Astrocyte of the cerebellum (primary cell): Measurements from ENCODE around the gene DNAH2.

Source experiments
- DNase-seq: peaks from one replicate; pipeline ENCODE4 v3.0.0-alpha.2; 2011; ENCODE audit warnings: low read depth
- H3K4me3 ChIP-seq: 2 replicates; pipeline ENCODE4 v1.5.1; 2011; ENCODE audit warnings: mild to moderate bottlenecking, low read depth, low read length, moderate library complexity
- in situ Hi-C: cut with HindIII; loops from 2 replicates; pipeline ENCODE4 v1.10.0; 2017; ENCODE audit warnings: low sequenced_read_pairs
- TF ChIP-seq, protein P1 (sequence below): IDR thresholded peaks from 2 replicates; pipeline ENCODE4 v1.5.1; 2012; ENCODE audit warnings: low read length, low read depth, moderate library complexity, mild to moderate bottlenecking; ENCODE audit errors: missing control alignments

The DNAH2 gene

DNA sequence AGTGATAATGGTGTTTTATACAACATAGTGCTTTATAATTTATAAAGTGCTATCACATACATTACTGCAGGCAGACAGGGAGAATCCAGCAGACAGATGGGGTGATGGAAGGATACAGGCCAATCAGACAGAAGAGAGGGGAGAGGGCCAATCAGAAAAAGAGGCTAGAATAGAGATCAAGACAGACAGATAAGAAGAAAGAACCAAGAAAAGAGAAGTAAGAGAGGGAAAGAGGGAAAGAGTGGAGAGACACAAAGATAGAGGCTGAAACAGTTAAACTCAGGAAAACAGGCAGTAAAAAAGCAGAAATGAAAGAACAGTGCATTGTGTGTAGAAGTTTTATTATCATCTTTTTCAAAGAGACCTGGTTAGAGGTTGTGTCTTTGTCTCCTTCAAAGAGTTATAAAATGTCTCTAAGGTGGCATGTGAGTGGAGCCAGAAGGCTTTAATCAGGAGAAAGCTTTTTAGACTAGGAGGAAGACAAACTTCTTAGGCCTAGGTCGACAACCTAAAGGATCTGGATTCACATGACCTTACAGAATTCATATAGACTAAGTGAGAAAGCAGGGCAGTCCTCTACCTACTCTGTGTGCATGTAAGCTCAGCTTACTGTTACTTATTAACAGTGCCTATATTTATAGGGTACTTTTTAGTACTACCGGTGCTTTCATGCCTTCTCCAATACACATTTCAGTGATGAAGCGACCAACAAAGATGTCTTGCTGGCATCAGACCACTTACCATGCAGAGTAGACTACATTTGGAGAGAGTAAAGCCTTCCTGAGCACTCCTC lies 162.7 kb downstream of the DNAH2 start:
- in situ Hi-C loops = no loop called here
- H3K4me3 ChIP-seq = no peak overlapping the region
- DNase-seq = no peak
- TF ChIP-seq, protein P1, sequence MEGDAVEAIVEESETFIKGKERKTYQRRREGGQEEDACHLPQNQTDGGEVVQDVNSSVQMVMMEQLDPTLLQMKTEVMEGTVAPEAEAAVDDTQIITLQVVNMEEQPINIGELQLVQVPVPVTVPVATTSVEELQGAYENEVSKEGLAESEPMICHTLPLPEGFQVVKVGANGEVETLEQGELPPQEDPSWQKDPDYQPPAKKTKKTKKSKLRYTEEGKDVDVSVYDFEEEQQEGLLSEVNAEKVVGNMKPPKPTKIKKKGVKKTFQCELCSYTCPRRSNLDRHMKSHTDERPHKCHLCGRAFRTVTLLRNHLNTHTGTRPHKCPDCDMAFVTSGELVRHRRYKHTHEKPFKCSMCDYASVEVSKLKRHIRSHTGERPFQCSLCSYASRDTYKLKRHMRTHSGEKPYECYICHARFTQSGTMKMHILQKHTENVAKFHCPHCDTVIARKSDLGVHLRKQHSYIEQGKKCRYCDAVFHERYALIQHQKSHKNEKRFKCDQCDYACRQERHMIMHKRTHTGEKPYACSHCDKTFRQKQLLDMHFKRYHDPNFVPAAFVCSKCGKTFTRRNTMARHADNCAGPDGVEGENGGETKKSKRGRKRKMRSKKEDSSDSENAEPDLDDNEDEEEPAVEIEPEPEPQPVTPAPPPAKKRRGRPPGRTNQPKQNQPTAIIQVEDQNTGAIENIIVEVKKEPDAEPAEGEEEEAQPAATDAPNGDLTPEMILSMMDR = no peak

DNA sequence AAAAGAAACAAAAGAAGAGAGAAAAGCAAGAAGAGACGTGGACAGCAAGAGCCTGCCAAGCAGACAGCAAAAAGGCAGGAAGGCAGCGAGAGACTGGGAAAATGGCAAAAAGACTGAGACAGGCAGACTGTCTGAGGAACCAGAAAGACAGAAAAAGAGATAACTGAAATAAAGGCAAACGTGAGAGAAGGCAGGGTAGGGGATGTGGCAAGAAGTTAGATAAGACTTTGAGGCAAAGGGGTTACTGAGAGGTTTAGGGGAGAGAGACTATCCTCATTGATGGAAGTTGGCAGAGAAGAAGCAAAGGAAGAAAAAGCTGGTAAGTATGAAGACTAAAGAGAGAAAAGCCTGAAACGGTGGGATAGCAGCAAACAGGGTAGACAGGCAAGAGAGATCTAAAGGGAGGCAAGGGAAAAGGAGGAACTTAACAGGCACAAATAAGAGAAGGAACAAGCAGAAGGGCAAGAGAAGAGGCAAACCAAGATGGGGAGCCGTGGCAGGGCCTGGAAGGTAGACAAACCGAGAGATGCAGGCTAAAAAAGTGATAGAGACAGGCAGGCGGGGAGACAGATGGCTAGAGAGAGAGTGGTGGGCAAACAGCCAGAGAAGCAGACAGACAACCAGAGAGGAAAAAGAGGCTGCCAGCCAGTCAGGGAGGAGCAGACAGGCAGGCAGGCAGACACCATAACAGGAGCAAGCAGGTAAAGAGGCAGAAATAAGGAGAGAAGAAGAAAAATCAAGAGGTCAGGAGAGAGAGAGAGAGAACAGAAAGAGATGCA lies 163.9 kb downstream of the DNAH2 start:
- no peak for DNase-seq
- in situ Hi-C loops = no loop called here

DNA sequence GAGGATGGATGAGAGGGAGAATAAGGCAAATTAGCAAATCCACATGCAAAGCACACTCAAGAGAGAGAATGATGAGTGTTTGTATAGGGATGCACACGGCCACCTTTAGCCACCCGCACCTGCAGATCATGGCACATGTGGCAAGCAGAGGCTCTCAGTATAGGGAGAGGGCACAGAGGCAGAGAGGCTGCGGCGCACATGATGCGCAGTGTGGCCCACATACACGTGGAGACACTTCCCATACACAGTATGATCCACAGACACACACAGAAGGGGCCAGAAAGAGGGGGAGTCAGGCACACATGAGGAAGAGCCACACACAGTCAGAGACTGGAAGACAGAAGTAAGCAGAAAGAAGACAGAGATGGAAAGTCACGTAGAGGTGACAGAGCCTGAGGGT lies 164.5 kb downstream of the DNAH2 start:
- no peak for DNase-seq
- no peak overlapping the region for H3K4me3 ChIP-seq
- in situ Hi-C loops = no loop called here
- TF ChIP-seq, protein P1 = no peak

More for the DNA sequence above, 163.9 kb downstream of the DNAH2 start:
- TF ChIP-seq, protein P1 = no peak
- no peak overlapping the region for H3K4me3 ChIP-seq

DNA sequence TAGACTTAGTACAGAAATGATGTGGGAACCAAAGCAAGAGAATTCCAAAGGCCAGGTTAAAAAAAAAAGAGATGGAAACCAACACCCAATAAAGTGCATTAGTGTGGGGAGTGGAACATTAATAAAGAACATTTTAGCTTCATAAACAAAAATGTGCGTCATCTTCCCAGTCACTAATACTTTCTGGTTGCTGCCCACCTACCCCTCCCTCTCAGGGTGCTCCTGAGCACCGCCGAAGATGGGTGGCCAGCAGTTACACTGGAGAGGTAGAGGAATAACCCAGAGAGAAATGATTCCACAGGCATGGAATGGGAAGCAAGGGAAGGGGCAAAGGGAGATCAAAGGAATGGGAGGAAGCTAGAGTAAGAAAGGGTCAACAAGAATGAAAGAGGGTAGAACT lies 165.1 kb downstream of the DNAH2 start:
- DNase-seq = no peak
- TF ChIP-seq, protein P1 = no peak
- no peak overlapping the region for H3K4me3 ChIP-seq
- in situ Hi-C loops = no loop called here
